Measurements from ENCODE around the gene MFSD6.

DNA sequence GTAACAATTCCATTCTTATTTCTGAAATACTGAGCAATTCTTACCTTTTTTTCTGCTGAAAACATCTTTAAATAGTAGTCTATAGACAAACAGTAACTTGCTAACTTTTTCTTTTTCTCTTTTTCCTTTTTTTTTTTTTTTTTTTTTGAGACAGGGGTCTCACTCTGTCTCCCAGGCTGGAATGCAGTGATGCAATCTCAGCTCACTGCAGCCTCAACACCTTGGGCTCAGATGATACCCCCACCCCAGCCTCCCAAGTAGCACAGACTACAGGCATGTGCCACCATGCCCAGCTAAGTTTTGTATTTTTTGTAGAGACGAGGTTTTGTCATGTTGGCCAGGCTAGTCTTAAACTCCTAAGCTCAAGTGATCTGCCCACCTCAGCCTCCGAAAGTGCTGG, 42.2 kb downstream of the MFSD6 start:
- TF ChIP-seq, protein P1, sequence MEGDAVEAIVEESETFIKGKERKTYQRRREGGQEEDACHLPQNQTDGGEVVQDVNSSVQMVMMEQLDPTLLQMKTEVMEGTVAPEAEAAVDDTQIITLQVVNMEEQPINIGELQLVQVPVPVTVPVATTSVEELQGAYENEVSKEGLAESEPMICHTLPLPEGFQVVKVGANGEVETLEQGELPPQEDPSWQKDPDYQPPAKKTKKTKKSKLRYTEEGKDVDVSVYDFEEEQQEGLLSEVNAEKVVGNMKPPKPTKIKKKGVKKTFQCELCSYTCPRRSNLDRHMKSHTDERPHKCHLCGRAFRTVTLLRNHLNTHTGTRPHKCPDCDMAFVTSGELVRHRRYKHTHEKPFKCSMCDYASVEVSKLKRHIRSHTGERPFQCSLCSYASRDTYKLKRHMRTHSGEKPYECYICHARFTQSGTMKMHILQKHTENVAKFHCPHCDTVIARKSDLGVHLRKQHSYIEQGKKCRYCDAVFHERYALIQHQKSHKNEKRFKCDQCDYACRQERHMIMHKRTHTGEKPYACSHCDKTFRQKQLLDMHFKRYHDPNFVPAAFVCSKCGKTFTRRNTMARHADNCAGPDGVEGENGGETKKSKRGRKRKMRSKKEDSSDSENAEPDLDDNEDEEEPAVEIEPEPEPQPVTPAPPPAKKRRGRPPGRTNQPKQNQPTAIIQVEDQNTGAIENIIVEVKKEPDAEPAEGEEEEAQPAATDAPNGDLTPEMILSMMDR (IDR thresholded peaks at IDR 0.05; ENCODE audit: low read depth, low read length, poor library complexity, severe bottlenecking): no peak
- TF ChIP-seq EZH2phosphoT487 (IDR thresholded peaks at IDR 0.05; ENCODE audit: borderline replicate concordance, low read length): no peak
